AG04449 (cell line): ENCODE data around the gene PNMA1.

Source experiments
- CTCF ChIA-PET: fragments of 350-600 bp; formaldehyde crosslinking; extraction: SDS; loops from one replicate; lab custom pipeline; 2021; ENCODE audit warnings: antibody characterized with exemption; lab: Yijun Ruan, JAX
- POLR2A ChIA-PET: fragments of 400-600, 350-600 bp; formaldehyde crosslinking; extraction: SDS; loops from one replicate; lab custom pipeline; 2020; ENCODE audit warnings: antibody characterized with exemption, inconsistent platforms; lab: Yijun Ruan, JAX
- DNase-seq: peaks from one replicate; pipeline ENCODE4 v3.0.0-alpha.2; 2010; ENCODE audit warnings: low read depth, low spot score
- H3K4me3 ChIP-seq: 2 replicates; pipeline ENCODE4 v1.5.1; 2011; ENCODE audit warnings: low read depth, mild to moderate bottlenecking, control low read depth, low read length
- TF ChIP-seq, protein P1 (sequence below): IDR thresholded peaks from one replicate; pipeline ENCODE4 v1.5.1; 2011; ENCODE audit warnings: mild to moderate bottlenecking, moderate library complexity, low read length, control low read depth, inconsistent platforms; ENCODE audit not compliant: insufficient read depth; ENCODE audit errors: missing control alignments

The PNMA1 gene

DNA sequence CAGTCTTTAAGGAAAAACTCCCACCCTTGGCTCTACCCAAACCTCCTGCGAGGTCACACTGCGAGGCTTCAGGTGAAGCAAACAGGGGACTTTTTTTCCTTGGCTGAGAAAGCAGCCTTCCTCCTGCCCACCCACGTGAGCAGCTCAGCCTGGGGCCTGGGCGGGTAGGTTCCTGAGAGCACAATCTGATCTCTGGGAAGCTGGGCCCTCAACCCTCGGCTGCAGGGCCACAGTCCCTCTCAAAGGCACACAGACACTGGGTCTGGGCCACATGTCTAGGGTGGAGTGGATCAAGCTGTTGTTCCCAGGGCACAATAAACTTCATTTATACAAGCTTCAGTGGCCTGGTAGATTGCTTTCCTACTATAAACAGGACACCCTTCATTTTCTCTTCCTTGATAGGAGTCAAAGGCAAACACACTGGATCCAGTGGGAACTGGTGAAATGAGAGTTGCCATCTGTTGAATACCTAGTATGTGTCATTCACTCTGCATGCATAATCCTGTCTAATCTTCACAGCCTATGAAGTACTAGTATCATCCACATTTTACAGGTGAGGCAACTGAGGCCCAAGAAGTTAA, 41.3 kb upstream of the PNMA1 start:
- ChIA-PET CTCF (interaction anchor here (0.6 to 4.9 kb wide), 9 partner anchors 9 to 96 kb away, joined by 3 to 35 read pairs (median 7); partner anchors contain the start of gene PTGR2), POLR2A (interaction anchor here (1.0 to 1.2 kb wide), 3 partner anchors 9 to 31 kb away, joined by 3 to 4 read pairs (median 3); no protein-coding TSS in a partner anchor)
- DNase-seq = no peak
- peak overlapping the region; percentile 38; the same call in 1 of the 2 replicates for H3K4me3 ChIP-seq
- TF ChIP-seq, protein P1, sequence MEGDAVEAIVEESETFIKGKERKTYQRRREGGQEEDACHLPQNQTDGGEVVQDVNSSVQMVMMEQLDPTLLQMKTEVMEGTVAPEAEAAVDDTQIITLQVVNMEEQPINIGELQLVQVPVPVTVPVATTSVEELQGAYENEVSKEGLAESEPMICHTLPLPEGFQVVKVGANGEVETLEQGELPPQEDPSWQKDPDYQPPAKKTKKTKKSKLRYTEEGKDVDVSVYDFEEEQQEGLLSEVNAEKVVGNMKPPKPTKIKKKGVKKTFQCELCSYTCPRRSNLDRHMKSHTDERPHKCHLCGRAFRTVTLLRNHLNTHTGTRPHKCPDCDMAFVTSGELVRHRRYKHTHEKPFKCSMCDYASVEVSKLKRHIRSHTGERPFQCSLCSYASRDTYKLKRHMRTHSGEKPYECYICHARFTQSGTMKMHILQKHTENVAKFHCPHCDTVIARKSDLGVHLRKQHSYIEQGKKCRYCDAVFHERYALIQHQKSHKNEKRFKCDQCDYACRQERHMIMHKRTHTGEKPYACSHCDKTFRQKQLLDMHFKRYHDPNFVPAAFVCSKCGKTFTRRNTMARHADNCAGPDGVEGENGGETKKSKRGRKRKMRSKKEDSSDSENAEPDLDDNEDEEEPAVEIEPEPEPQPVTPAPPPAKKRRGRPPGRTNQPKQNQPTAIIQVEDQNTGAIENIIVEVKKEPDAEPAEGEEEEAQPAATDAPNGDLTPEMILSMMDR = no peak

DNA sequence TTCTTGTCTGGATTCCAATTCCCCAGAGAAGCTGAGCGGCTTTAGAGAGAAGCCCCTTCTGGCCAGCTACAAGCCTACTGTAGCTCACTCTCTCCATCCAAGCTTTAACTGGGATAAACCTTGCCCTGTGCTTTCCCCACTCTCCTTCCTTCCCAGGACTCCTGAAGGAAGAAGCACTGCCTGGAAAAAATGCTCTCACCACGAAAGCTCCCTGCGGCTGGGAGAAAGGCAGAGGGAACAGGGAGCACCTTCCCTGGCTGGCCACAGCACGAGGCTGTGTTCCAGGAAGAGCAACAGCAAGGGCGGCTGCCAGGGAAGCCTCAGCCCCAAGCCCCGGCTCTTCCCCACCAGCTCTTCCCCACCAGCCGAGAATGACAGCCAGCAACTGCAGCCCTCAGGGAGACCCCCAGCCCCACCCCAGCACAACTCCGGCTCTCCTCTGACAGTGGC, 40.8 kb upstream of the PNMA1 start:
- POLR2A ChIA-PET = interaction anchor here (0.9 to 1.4 kb wide), 5 partner anchors 12 to 97 kb away, joined by 3 to 4 read pairs (median 4); partner anchors contain the start of gene PTGR2
- DNase-seq = no peak
- CTCF ChIA-PET = interaction anchor here (0.6 to 4.9 kb wide), 10 partner anchors 8 to 97 kb away, joined by 3 to 35 read pairs (median 6); partner anchors contain the start of gene PTGR2
- H3K4me3 ChIP-seq = peak overlapping the region; percentile 38
- TF ChIP-seq, protein P1 = no peak

DNA sequence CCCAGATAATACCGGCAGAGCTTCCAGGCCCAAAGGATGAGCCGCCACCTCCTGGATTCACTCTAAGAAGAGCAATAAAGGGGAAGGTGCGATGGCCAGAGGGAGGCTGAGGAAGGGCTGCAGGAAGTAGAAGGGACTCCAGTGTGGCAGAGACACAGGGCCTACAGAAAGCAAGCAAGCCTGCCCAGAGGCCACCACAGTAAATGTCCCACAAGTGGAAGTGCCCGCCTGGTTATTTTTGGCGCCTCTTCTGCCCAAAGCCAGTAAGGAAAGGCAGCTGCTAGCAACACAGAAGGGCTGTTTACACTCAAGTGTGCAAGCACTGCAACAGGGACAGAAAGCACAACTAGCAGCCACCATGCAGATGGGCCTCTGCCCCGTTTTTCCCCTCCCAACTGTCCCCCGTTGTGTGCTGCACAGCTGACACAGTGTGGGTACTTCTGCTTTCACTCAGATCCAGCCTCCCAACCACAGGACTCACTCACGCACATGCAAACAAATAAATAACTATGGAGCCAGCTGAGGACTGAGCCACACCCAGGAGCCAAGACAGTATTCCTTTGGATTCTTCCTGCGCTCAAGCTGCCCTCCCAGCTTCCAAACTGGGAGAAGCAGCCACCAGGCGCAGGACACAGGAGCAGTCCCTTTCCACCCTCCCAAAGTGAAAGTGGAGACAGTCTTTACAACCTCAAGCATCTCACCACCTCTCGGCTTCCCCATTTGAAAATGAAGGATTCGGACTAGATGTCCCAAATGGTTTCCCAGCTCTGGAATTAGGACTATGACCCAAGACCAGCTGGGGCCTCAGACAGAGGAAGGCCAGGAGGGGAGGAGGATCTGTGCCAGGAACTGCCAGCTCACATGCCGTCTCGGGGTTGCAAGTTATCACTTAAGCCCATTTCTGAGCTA, 40.0 kb upstream of the PNMA1 start:
- H3K4me3 ChIP-seq = peak overlapping the region; percentile 38
- POLR2A ChIA-PET = interaction anchor here (0.9 to 1.4 kb wide), 5 partner anchors 11 to 98 kb away, joined by 3 to 4 read pairs (median 4); partner anchors contain the start of gene PTGR2
- DNase-seq = no peak
- TF ChIP-seq, protein P1 = no peak
- CTCF ChIA-PET = interaction anchor here (1.0 to 4.9 kb wide), 9 partner anchors 9 to 98 kb away, joined by 3 to 35 read pairs (median 7); partner anchors contain the start of gene PTGR2

DNA sequence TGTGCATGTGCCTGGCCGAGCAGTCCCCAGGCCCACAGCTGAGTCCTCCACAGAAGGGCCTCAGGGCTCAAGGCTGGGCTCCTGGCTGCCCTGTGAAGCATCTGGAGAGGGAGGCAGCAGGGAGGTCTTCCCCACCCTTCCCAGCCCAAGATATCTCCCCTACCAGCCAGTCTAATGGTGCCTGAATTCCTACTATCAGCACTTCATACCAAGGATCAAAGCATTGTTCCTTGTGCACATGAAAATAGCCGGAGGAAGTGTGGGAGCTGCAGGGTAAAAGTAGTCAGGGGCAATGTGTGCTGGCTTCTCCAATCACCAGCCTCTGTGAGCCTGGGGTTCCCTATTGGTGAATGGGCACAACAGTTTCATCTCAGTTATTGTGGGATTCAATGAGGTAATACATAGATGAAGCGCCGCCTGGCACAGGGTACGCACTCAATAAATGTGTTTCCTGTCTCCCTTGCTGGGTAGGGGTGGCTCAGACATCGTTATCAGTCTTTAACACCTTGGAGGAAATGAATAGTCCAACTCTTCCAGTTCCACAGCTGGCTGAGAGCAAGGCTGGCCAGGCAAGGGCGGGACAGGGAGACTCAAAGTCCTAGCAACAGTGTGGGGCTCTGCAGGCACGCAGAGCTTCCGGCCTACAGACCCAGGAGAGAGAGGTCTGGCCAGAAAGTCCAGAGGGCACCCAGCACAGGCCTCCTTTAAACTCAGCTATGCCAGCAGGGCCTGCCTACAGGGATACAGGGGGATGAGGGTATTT, 39.1 kb upstream of the PNMA1 start:
- POLR2A ChIA-PET = interaction anchor here (1.4 kb wide), 1 partner anchor 99 kb away, joined by 4 read pairs; the partner anchor contains the start of gene PTGR2

DNA sequence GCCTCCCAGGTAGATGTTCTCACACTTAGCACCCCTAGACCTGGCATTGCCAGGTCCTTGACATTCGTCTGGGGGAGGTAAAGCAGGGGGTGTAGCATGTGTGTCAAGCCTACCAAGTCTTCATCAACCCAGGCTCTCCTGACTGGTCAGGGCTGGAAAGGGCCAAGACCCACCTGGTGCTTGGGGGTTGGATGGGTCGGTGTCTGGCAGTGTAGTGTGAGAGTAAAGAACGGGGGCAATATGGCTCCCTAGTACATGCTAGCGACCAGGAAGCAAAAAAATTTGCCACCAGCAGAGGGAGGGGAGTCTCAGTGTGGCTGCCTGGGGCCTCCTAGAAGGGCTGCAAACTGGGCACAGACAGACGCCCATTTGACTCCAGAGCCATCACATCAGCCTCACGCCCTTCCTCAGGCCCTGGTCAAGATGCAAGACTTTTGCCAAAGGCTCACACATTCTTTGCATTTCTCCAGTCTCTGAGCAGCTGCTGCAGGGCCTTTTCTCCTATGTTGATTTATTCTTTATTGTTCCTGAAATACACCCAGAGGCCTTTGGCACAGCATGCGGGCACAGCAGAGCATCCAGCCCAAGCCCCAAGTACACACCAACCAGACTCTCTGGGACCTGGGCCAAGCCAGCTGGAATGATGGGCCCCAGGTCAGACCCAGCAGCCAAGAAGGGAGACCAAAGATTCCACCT, 38.3 kb upstream of the PNMA1 start:
- ChIA-PET POLR2A (no interaction called here), CTCF (interaction anchor here (0.7 to 4.9 kb wide), 5 partner anchors 11 to 40 kb away, joined by 3 to 35 read pairs (median 5); no protein-coding TSS in a partner anchor)
- H3K4me3 ChIP-seq = no peak overlapping the region
- peak; percentile 38 for DNase-seq
- TF ChIP-seq, protein P1 = peak; percentile 43

More for the DNA sequence above, 39.1 kb upstream of the PNMA1 start:
- CTCF ChIA-PET = interaction anchor here (0.7 to 4.9 kb wide), 8 partner anchors 8 to 98 kb away, joined by 3 to 35 read pairs (median 5); partner anchors contain the start of gene PTGR2
- TF ChIP-seq, protein P1 = no peak
- peak overlapping the region; percentile 6; the same call in 1 of the 2 replicates for H3K4me3 ChIP-seq
- no peak for DNase-seq
